Measurements from ENCODE around the gene FAM120B. TPM values are rescaled to one million over a fixed set of nuclear protein-coding genes. Genes with fewer than 3 reads are reported as not detected.

FAM120B gene, protein sequence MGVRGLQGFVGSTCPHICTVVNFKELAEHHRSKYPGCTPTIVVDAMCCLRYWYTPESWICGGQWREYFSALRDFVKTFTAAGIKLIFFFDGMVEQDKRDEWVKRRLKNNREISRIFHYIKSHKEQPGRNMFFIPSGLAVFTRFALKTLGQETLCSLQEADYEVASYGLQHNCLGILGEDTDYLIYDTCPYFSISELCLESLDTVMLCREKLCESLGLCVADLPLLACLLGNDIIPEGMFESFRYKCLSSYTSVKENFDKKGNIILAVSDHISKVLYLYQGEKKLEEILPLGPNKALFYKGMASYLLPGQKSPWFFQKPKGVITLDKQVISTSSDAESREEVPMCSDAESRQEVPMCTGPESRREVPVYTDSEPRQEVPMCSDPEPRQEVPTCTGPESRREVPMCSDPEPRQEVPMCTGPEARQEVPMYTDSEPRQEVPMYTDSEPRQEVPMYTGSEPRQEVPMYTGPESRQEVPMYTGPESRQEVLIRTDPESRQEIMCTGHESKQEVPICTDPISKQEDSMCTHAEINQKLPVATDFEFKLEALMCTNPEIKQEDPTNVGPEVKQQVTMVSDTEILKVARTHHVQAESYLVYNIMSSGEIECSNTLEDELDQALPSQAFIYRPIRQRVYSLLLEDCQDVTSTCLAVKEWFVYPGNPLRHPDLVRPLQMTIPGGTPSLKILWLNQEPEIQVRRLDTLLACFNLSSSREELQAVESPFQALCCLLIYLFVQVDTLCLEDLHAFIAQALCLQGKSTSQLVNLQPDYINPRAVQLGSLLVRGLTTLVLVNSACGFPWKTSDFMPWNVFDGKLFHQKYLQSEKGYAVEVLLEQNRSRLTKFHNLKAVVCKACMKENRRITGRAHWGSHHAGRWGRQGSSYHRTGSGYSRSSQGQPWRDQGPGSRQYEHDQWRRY
- total RNA-seq: 9.9 and 12.5 TPM in 2 replicates

DNA sequence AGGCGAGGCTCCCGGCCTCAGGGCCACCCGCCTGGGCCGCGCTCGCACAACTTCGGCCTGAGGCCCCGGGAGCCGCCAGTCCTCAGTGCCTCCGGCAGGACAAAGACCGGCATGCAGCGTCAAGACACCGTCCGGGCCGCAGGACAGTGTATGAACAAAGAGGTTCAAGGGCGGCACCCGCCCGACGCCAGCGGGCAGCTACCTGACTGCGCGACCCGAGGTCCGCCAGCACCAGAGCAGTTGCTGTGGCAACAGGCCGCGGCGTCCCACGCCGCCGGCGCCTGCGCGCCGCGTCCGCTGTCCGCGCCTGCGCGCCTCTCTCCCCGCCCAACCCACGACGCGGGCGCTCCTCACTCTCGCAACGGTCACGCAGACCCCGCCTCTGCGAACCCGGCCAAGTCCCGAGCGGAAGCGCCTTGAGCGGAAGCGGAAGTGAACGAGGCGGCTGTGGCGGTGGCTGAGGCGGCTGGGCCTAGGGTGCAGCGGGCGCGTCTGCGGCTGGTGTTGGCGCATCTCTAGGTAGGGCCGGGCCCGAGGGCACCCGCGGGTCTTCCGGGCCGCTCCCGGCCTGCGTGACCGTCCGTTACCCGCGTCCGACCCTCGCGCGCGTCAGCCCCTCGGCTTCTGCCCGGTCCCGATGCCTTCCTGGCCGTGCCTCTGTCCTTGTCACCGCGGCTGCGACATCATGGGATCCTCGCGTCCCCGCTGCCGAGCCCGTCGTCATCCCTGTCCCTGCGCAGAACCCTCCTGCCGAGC is at the start of gene FAM120B:
Gene FAM120B, plus strand, starts transcription at position 435 of the 756 bp plus-strand sequence. CDS start 10,633 bp downstream, outside the sequence.

DNA sequence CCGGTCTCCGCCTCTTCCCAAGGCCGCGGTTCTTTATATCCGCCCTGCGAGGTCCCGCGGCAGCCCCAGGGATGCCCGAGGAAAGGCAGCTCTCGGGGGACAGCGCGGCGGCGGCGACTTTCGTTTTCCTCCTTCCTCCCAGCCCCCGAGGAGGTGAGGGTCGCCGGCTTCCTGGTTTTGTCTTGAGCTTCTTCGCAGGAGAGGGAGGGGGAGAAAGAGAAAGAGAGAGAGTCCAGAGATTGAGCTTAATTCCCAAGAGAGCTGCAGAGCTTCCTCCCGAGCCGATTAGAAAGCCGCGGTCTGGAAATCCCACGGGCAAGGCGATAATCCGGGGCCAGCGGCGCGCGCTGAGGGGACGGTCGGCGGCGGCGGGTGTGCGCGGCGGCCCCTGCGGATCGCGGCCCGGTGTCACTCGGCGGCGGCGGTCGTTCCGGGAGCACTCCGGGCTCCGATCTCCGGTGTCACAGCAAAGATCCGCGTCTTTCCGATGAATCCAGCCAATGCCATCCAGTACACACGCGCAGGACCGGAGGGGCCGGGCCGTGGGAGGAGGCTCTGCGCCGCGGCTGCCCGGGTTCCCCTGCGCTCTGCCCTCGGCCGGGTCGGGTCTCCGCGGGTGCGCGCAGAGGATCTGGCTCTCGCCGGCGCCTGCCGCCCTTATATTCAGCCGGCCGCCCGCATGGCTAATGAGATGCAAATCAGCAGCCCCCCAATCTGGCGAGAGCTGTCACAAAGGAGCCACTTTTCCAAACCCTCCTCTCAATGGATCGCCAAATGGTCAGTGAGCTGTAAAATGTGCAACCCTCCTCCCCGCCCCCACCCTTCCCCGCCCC is 16.0 kb upstream of the FAM120B start, which contains the start of gene DLL1:
Gene DLL1, minus strand, starts transcription at position 783 of the 833 bp plus-strand sequence. CDS start 939 bp downstream, outside the sequence.

Small RNA genes within 50 kb of the gene (small RNA-seq; reads per million reads assigned to genes)
- not detected for gene MIR4644

Other genes with a start within 250 kb of the FAM120B start
- 0.73 and 0.78 TPM in 2 replicates for gene DLL1, start 15.7 kb upstream of the FAM120B start, total RNA-seq
- gene PSMB1, start 246.5 kb downstream of the FAM120B start, total RNA-seq: 286 and 362 TPM in 2 replicates
- 9.6 and 12.9 TPM in 2 replicates for gene TBP, start 247.6 kb downstream of the FAM120B start, total RNA-seq

Measured in subcutaneous preadipocyte (primary cell).